Esophagus muscularis mucosa (tissue), 4 donors: ENCODE results near the gene CD28. TPM values are rescaled to one million over a fixed set of nuclear protein-coding genes. Genes with fewer than 3 reads are reported as not detected.
"Not testable (repeated sequence)": the region's sequence is repeated elsewhere in the genome, so short reads cannot be mapped to it uniquely, and the experiment has no call there.

ENCODE experiments used
- DNase-seq: peaks from one replicate; pipeline ENCODE4 v3.0.0-alpha.2; 2017; ENCODE audit errors: extremely low spot score
- H3K27ac ChIP-seq, 4 donors: fragments of 200-600 bp; sonication (generic); replicated peaks in 1 of 4; 1 replicate in 3 of 4; 2 replicates in 1 of 4; pipeline ENCODE4 v1.5.1; 2016 to 2019; ENCODE audit warnings: mild to moderate bottlenecking in 1 of 4
- H3K27me3 ChIP-seq, 4 donors: fragments of 200-600 bp; sonication (generic); one replicate each; pipeline versions ENCODE4 v1.5.1 to v1.6.0; 2016 to 2019
- H3K36me3 ChIP-seq, 4 donors: fragments of 200-600 bp; sonication (generic); one replicate each; pipeline ENCODE4 v1.5.1; 2016 to 2019
- H3K4me1 ChIP-seq, 4 donors: fragments of 200-600 bp; sonication (generic); one replicate each; pipeline ENCODE4 v1.5.1; 2016 to 2019
- H3K4me3 ChIP-seq, 4 donors: fragments of 200-600 bp; sonication (generic); 1 replicate in 2 of 4; 2 replicates in 2 of 4; pipeline ENCODE4 v1.5.1; 2016 to 2019; ENCODE audit warnings: mild to moderate bottlenecking in 4 of 4, moderate library complexity in 1 of 4
- H3K9me3 ChIP-seq, 4 donors: fragments of 200-600 bp; sonication (generic); 1 replicate in 3 of 4; 2 replicates in 1 of 4; pipeline ENCODE4 v1.5.1; 2016 to 2019
- EP300 ChIP-seq: sonication (generic); formaldehyde crosslinking; IDR thresholded peaks from one replicate; pipeline ENCODE4 v1.6.1; 2017; ENCODE audit warnings: antibody characterized with exemption
- POLR2A ChIP-seq: fragments of 450-650 bp; IDR thresholded peaks from one replicate; pipeline ENCODE4 v1.6.1; 2017; ENCODE audit warnings: antibody characterized with exemption, moderate library complexity, mild to moderate bottlenecking, low read depth
- POLR2AphosphoS5 ChIP-seq, 2 donors: sonication (generic); formaldehyde crosslinking; IDR thresholded peaks; one replicate each; pipeline ENCODE4 v1.6.1; 2017; ENCODE audit warnings: antibody characterized with exemption in 2 of 2
- WGBS: methylation state at CpG from one replicate; pipeline ENCODE4 v1.1.5; 2018; 5-methylcytosine and 5-hydroxymethylcytosine counted together
- intact Hi-C: fragments of 100-400 bp; cut with DNase I; formaldehyde crosslinking; loops from one replicate; pipeline ENCODE4 v1.15.1; 2023
- total RNA-seq, 4 donors: library from RNA; depleted of rRNA; stranded (reverse); fragments of >200 nt; gene quantifications; one replicate each; pipeline versions ENCODE4 v1.1.0 to v1.2.1, GENCODE V29; 2016
- TF ChIP-seq, protein P1 (sequence below), 3 experiments: fragments of 200-600 bp in 2 of 3; fragments of 450-650 bp in 1 of 3; sonication (generic) in 2 of 3; IDR thresholded peaks; one replicate each; pipeline ENCODE4 v1.5.1; 2017 to 2019; ENCODE audit warnings: antibody characterized with exemption in 3 of 3, mild to moderate bottlenecking in 2 of 3, moderate library complexity in 1 of 3

The CD28 gene
- total RNA-seq, 4 donors from 2014 or later, result under 0.01 to 2.2 (median 0.28) TPM

GRCh38 chr2:203777030-203777429, 70.6 kb downstream of the CD28 start:
- H3K4me1 ChIP-seq, result peaks cover 0 to 6% (median 3%) of the 10 kb centered on the region in 4 donors
- no peak for DNase-seq
- intact Hi-C loops, result no loop called here
- no peak overlapping the region for H3K27ac ChIP-seq
- no peaks in the 10 kb centered on the region for H3K36me3 ChIP-seq
- no peaks in the 10 kb centered on the region for H3K27me3 ChIP-seq
- H3K9me3 ChIP-seq, result no peaks in the 10 kb centered on the region
- TF ChIP-seq POLR2AphosphoS5 (IDR thresholded peaks at IDR 0.05), result no peak
- TF ChIP-seq, protein P1, sequence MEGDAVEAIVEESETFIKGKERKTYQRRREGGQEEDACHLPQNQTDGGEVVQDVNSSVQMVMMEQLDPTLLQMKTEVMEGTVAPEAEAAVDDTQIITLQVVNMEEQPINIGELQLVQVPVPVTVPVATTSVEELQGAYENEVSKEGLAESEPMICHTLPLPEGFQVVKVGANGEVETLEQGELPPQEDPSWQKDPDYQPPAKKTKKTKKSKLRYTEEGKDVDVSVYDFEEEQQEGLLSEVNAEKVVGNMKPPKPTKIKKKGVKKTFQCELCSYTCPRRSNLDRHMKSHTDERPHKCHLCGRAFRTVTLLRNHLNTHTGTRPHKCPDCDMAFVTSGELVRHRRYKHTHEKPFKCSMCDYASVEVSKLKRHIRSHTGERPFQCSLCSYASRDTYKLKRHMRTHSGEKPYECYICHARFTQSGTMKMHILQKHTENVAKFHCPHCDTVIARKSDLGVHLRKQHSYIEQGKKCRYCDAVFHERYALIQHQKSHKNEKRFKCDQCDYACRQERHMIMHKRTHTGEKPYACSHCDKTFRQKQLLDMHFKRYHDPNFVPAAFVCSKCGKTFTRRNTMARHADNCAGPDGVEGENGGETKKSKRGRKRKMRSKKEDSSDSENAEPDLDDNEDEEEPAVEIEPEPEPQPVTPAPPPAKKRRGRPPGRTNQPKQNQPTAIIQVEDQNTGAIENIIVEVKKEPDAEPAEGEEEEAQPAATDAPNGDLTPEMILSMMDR (IDR thresholded peaks at IDR 0.05), result no peak
- TF ChIP-seq EP300, result no peak
- TF ChIP-seq POLR2A, result no peak
- no peak overlapping the region for H3K4me3 ChIP-seq
- WGBS, result 81% methylated on average over 5 of the region's 5 CpGs

DNA sequence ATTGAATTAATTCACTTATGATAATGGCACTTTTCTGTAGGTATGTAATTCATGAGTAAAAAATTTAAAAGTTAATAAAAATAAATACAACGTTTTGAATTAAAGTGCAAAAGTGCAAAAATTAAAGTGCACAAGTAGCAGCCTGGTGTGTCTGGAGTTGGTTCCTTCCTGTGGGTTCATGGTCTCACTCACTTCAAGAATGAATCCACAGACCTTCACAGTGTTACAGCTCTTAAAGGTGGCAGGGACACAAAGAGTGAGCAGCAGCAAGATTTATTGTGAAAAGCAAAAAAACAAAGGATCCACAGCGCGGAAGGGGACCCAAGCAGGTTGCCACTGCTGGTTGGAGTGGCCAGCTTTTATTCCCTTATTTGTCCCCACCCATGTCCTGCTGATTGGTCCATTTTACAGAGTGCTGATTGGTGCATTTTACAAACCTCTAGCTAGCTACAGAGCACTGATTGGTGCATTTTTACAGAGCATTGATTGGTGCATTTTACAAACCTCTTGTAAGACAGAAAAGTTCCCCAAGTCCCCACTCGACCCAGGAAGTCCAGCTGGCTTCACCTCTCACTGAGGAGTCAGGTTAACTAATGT, 73.1 kb downstream of the CD28 start:
- H3K27me3 ChIP-seq, H3K27ac ChIP-seq, H3K36me3 ChIP-seq, H3K9me3 ChIP-seq, DNase-seq, H3K4me3 ChIP-seq: not testable (repeated sequence)
- WGBS, result 90% methylated on average over 4 of the region's 4 CpGs
- H3K4me1 ChIP-seq, result peaks cover 4 to 27% (median 24%) of the 10 kb centered on the region in 4 donors
- intact Hi-C loops, result loop anchor here (10.0 kb wide), 1 partner anchor 245 kb away; the partner anchor contains the start of gene RAPH1

- H3K36me3 ChIP-seq, result no peaks in the 10 kb centered on the region
Measured at GRCh38 chr2:203780231-203780630, 73.8 kb downstream of the CD28 start.

GRCh38 chr2:203781151-203781550, 74.7 kb downstream of the CD28 start:
- Histone ChIP-seq H3K4me1 (peaks cover 4 to 35% (median 32%) of the 10 kb centered on the region in 4 donors), H3K27ac (no peak overlapping the region), H3K27me3 (no peaks in the 10 kb centered on the region), H3K9me3 (no peaks in the 10 kb centered on the region), H3K4me3 (no peak overlapping the region), H3K36me3 (no peaks in the 10 kb centered on the region)
- intact Hi-C loops, result loop anchor here (10.0 kb wide), 1 partner anchor 246 kb away; the partner anchor contains the start of gene RAPH1
- no peak for DNase-seq
- 93% methylated on average over 2 of the region's 2 CpGs for WGBS
- no peak for TF ChIP-seq POLR2A
- no peak for TF ChIP-seq POLR2AphosphoS5 (IDR thresholded peaks at IDR 0.05)
- no peak for TF ChIP-seq EP300
- TF ChIP-seq, protein P1 (IDR thresholded peaks at IDR 0.05), result no peak

More at GRCh38 chr2:203780231-203780630, 73.8 kb downstream of the CD28 start:
- intact Hi-C loops, result loop anchor here (10.0 kb wide), 1 partner anchor 245 kb away; the partner anchor contains the start of gene RAPH1
- DNase-seq, result no peak
- TF ChIP-seq, protein P1 (IDR thresholded peaks at IDR 0.05), result no peak
- TF ChIP-seq POLR2AphosphoS5 (IDR thresholded peaks at IDR 0.05) (no peak), POLR2A (no peak), EP300 (no peak)
- H3K27me3 ChIP-seq, result no peaks in the 10 kb centered on the region
- no peak overlapping the region for H3K27ac ChIP-seq
- no peak overlapping the region for H3K4me3 ChIP-seq
- peaks cover 4 to 27% (median 24%) of the 10 kb centered on the region in 4 donors for H3K4me1 ChIP-seq
- no peaks in the 10 kb centered on the region for H3K9me3 ChIP-seq

GRCh38 chr2:203782262-203782976, 76.0 kb downstream of the CD28 start:
- intact Hi-C loops, result loop anchor here (10.0 kb wide), 1 partner anchor 248 kb away; the partner anchor contains the start of gene RAPH1
- 38% methylated on average over 5 of the region's 5 CpGs for WGBS
- Histone ChIP-seq H3K4me1 (peaks cover 8 to 47% (median 41%) of the 10 kb centered on the region in 4 donors), H3K4me3 (no peak overlapping the region), H3K27ac (no peak overlapping the region), H3K9me3 (no peaks in the 10 kb centered on the region), H3K36me3 (no peaks in the 10 kb centered on the region), H3K27me3 (no peaks in the 10 kb centered on the region)
- TF ChIP-seq EP300, result no peak
- TF ChIP-seq, protein P1 (IDR thresholded peaks at IDR 0.05), result peak; percentile 41 to 68 (median 45)
- TF ChIP-seq POLR2A, result no peak
- TF ChIP-seq POLR2AphosphoS5 (IDR thresholded peaks at IDR 0.05), result peak in 1 of 2 donors; percentile 15
- DNase-seq, result no peak
